Ovary (tissue), 3 donors: ENCODE results near the gene POLA1.

Source experiments
- EP300 ChIP-seq: sonication (generic); formaldehyde crosslinking; IDR thresholded peaks from one replicate; pipeline ENCODE4 v1.6.1; 2017; ENCODE audit warnings: antibody characterized with exemption
- POLR2A ChIP-seq: fragments of 450-650 bp; IDR thresholded peaks from one replicate; pipeline ENCODE4 v1.6.1; 2017; ENCODE audit warnings: antibody characterized with exemption, mild to moderate bottlenecking, moderate library complexity
- TF ChIP-seq, protein P1 (sequence below), 3 donors: fragments of 450-650 bp in 2 of 3; fragments of 200-600 bp in 1 of 3; IDR thresholded peaks; one replicate each; pipeline versions ENCODE4 v1.5.1 to v1.8.0; 2016 to 2022; ENCODE audit warnings: antibody characterized with exemption in 3 of 3, mild to moderate bottlenecking in 1 of 3
- donor health status: DM: no; HTN: no; CAD: no.

DNA sequence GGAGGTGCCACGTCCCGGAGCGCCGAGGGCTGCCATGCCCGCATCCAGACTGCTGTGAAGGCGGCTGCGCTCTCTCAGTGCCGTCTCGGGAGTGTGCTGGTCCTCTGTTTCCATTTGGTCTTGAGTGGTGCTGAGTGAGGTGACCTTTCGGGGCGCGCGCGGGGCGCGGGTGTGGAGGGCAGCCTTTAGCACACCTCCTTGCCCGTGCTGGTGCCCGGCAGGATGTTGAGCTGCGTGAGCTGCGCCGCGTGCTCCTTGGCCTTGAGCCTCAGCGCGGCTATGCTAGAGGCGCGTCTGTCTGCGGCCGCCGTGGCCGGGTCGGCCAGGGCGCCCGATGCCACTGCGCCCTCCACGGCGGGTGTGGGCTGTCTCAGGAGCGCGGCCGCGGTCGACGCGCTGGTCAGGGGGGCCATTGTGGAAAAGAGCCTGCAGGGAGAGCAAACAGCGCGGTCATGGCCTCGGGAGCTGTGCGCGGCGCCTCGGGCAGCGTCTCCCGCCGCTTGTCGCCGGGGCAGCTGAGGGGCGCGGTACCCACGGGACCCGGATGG, 310.8 kb downstream of the POLA1 start:
- TF ChIP-seq, protein P1, sequence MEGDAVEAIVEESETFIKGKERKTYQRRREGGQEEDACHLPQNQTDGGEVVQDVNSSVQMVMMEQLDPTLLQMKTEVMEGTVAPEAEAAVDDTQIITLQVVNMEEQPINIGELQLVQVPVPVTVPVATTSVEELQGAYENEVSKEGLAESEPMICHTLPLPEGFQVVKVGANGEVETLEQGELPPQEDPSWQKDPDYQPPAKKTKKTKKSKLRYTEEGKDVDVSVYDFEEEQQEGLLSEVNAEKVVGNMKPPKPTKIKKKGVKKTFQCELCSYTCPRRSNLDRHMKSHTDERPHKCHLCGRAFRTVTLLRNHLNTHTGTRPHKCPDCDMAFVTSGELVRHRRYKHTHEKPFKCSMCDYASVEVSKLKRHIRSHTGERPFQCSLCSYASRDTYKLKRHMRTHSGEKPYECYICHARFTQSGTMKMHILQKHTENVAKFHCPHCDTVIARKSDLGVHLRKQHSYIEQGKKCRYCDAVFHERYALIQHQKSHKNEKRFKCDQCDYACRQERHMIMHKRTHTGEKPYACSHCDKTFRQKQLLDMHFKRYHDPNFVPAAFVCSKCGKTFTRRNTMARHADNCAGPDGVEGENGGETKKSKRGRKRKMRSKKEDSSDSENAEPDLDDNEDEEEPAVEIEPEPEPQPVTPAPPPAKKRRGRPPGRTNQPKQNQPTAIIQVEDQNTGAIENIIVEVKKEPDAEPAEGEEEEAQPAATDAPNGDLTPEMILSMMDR (IDR thresholded peaks at IDR 0.05) = no peak
- TF ChIP-seq POLR2A (no peak), EP300 (no peak)
